Measurements from ENCODE around the gene CDH11.

GRCh38 chr16:64997121-64997520 lies 124.7 kb downstream of the CDH11 start:
- TF ChIP-seq MAX (IDR thresholded peaks at IDR 0.05) = no peak
- TF ChIP-seq CTCF (IDR thresholded peaks at IDR 0.05; ENCODE audit: low read depth, low read length, missing input control) = no peak
- no peak for TF ChIP-seq TAF1 (conservative IDR thresholded peaks at IDR 0.05)

Measured in liver (tissue), 3 donors.